H9 (cell line): ENCODE data around the gene ACOT6. TPM values are rescaled to one million over a fixed set of nuclear protein-coding genes. Genes with fewer than 3 reads are reported as not detected.

Experiments
- DNase-seq: peaks from one replicate; pipeline ENCODE4 v3.0.0-alpha.2; 2017
- H2AFZ ChIP-seq: one replicate; pipeline ENCODE4 v1.6.1; 2013; ENCODE audit warnings: mild to moderate bottlenecking, low read length, control low read depth, moderate library complexity
- H2AK5ac ChIP-seq: 2 replicates; pipeline ENCODE4 v1.6.1; 2013; ENCODE audit warnings: low read length, control low read depth, mixed read lengths; ENCODE audit not compliant: insufficient read length
- H2BK120ac ChIP-seq: one replicate; pipeline ENCODE4 v1.6.1; 2013; ENCODE audit warnings: low read depth, mild to moderate bottlenecking, low read length, control low read depth, inconsistent platforms; ENCODE audit not compliant: poor library complexity, severe bottlenecking
- H2BK12ac ChIP-seq: 2 replicates; pipeline ENCODE4 v1.6.1; 2013; ENCODE audit warnings: low read length, control low read depth, mixed read lengths, low read depth; ENCODE audit not compliant: insufficient read length
- H2BK15ac ChIP-seq: 2 replicates; pipeline ENCODE4 v1.6.1; 2013; ENCODE audit warnings: low read depth, low read length, control low read depth
- H2BK20ac ChIP-seq: one replicate; pipeline ENCODE4 v1.6.1; 2013; ENCODE audit warnings: low read depth, mild to moderate bottlenecking, low read length, control low read depth, inconsistent platforms; ENCODE audit not compliant: poor library complexity, severe bottlenecking
- H2BK5ac ChIP-seq: 2 replicates; pipeline ENCODE4 v1.6.1; 2013; ENCODE audit warnings: low read length, control low read depth, mixed read lengths; ENCODE audit not compliant: insufficient read length
- H3K14ac ChIP-seq: 2 replicates; pipeline ENCODE4 v1.6.1; 2013; ENCODE audit warnings: low read length, control low read depth; ENCODE audit not compliant: insufficient read depth
- H3K18ac ChIP-seq: 2 replicates; pipeline ENCODE4 v1.6.1; 2013; ENCODE audit warnings: low read depth, mild to moderate bottlenecking, mixed read lengths, low read length, control low read depth; ENCODE audit not compliant: insufficient read length
- H3K23ac ChIP-seq: 2 replicates; pipeline ENCODE4 v1.6.1; 2013; ENCODE audit warnings: low read length, control low read depth, mixed read lengths, low read depth; ENCODE audit not compliant: insufficient read length
- H3K23me2 ChIP-seq: 2 replicates; pipeline ENCODE4 v1.6.1; 2013; ENCODE audit warnings: low read depth, mild to moderate bottlenecking, mixed read lengths, low read length, control low read depth; ENCODE audit not compliant: insufficient read length, poor library complexity, severe bottlenecking
- H3K27ac ChIP-seq: 2 replicates; pipeline ENCODE4 v1.5.1; 2013; ENCODE audit warnings: low read length, control low read depth, mixed read lengths, low read depth; ENCODE audit not compliant: insufficient read length
- H3K27me3 ChIP-seq: 2 replicates; pipeline ENCODE4 v1.6.1; 2013; ENCODE audit warnings: low read length, control low read depth, inconsistent platforms; ENCODE audit not compliant: insufficient read depth
- H3K4ac ChIP-seq: 2 replicates; pipeline ENCODE4 v1.6.1; 2013; ENCODE audit warnings: low read depth, mild to moderate bottlenecking, control low read depth, inconsistent platforms, low read length, moderate library complexity
- H3K4me1 ChIP-seq: 2 replicates; pipeline ENCODE4 v1.6.1; 2013; ENCODE audit warnings: low read length, control low read depth, inconsistent platforms; ENCODE audit not compliant: insufficient read depth
- H3K4me2 ChIP-seq: 2 replicates; pipeline ENCODE4 v1.6.1; 2013; ENCODE audit warnings: low read length, control low read depth, mixed read lengths; ENCODE audit not compliant: insufficient read length, insufficient read depth
- H3K56ac ChIP-seq: 2 replicates; pipeline ENCODE4 v1.6.1; 2013; ENCODE audit warnings: low read depth, mild to moderate bottlenecking, mixed read lengths, low read length, control low read depth; ENCODE audit not compliant: insufficient read length
- H3K79me1 ChIP-seq: 2 replicates; pipeline ENCODE4 v1.6.1; 2013; ENCODE audit warnings: low read depth, mild to moderate bottlenecking, moderate library complexity, low read length, control low read depth, inconsistent platforms; ENCODE audit not compliant: insufficient read depth, poor library complexity, severe bottlenecking
- H3K79me2 ChIP-seq: 2 replicates; pipeline ENCODE4 v1.6.1; 2013; ENCODE audit warnings: low read length, control low read depth, inconsistent platforms; ENCODE audit not compliant: insufficient read depth
- H3K9ac ChIP-seq: 2 replicates; pipeline ENCODE4 v1.6.1; 2013; ENCODE audit warnings: low read length, control low read depth, mixed read lengths; ENCODE audit not compliant: insufficient read length; ENCODE audit errors: extremely low read depth
- H3K9me3 ChIP-seq: one replicate; pipeline ENCODE4 v1.6.1; 2013; ENCODE audit warnings: low read depth, low read length, inconsistent platforms; ENCODE audit not compliant: control insufficient read depth
- H3T11ph ChIP-seq: one replicate; pipeline ENCODE4 v1.6.1; 2013; ENCODE audit warnings: mild to moderate bottlenecking, low read length, control low read depth, inconsistent platforms
- H4K20me1 ChIP-seq: one replicate; pipeline ENCODE4 v1.6.1; 2013; ENCODE audit not compliant: control insufficient read depth, insufficient read length, insufficient read depth
- H4K5ac ChIP-seq: 2 replicates; pipeline ENCODE4 v1.6.1; 2013; ENCODE audit warnings: low read depth, mild to moderate bottlenecking, mixed read lengths, low read length, control low read depth; ENCODE audit not compliant: insufficient read length
- H4K8ac ChIP-seq: replicated peaks from 2 replicates; pipeline ENCODE4 v1.6.1; 2013; ENCODE audit warnings: low read length, control low read depth, mixed read lengths, low read depth; ENCODE audit not compliant: insufficient read length
- H4K91ac ChIP-seq: 2 replicates; pipeline ENCODE4 v1.6.1; 2013; ENCODE audit warnings: low read depth, mild to moderate bottlenecking, moderate library complexity, mixed read lengths, low read length, control low read depth; ENCODE audit not compliant: insufficient read length
- H3K27ac Mint-ChIP-seq, 3 experiments: 2 replicates in 2 of 3; 3 replicates in 1 of 3; pipeline ENCODE4 v1.8.0; 2020 to 2021; ENCODE audit warnings: mixed read lengths in 3 of 3, mild to moderate bottlenecking in 1 of 3, moderate library complexity in 1 of 3
- H3K27me3 Mint-ChIP-seq: 2 replicates; pipeline ENCODE4 v1.8.0; 2021; ENCODE audit warnings: low read depth, mild to moderate bottlenecking, moderate library complexity, mixed read lengths
- H3K36me3 Mint-ChIP-seq, 3 experiments: 2 replicates in 2 of 3; 3 replicates in 1 of 3; pipeline ENCODE4 v1.8.0; 2020 to 2021; ENCODE audit warnings: low read depth in 3 of 3, mixed read lengths in 3 of 3; ENCODE audit not compliant: insufficient read depth in 1 of 3
- H3K4me1 Mint-ChIP-seq, 2 experiments: 2 replicates each; pipeline ENCODE4 v1.8.0; 2020; ENCODE audit warnings: mixed read lengths in 2 of 2
- H3K4me3 Mint-ChIP-seq, 2 experiments: 2 replicates in 1 of 2; 3 replicates in 1 of 2; pipeline ENCODE4 v1.8.0; 2020 to 2021; ENCODE audit warnings: mild to moderate bottlenecking in 2 of 2, mixed read lengths in 2 of 2, moderate library complexity in 1 of 2
- H3K9me3 Mint-ChIP-seq, 2 experiments: 2 replicates in 1 of 2; 3 replicates in 1 of 2; pipeline ENCODE4 v1.8.0; 2020; ENCODE audit warnings: mild to moderate bottlenecking in 2 of 2, mixed read lengths in 2 of 2, moderate library complexity in 1 of 2
- WGBS: extraction: QIAGEN DNeasy Blood & Tissue Kit; methylation state at CpG from one replicate; pipeline ENCODE4 v1.1.7; 2013; ENCODE audit warnings: missing lambda C conversion rate, low lambda C conversion rate, mixed read lengths; ENCODE audit not compliant: insufficient read length; ENCODE audit errors: extremely low coverage; 5-methylcytosine and 5-hydroxymethylcytosine counted together
- total RNA-seq: library from RNA; stranded (reverse); gene quantifications from 2 replicates; pipeline ENCODE4 v1.2.1, GENCODE V29; 2021
- TF ChIP-seq, protein P1 (sequence below): fragments of 200-600 bp; sonication (generic); conservative IDR thresholded peaks from 3 replicates; pipeline ENCODE4 v1.8.0; 2021; ENCODE audit warnings: antibody characterized with exemption, mild to moderate bottlenecking

ACOT6 gene
- total RNA-seq, 1 experiment from 2014 or later = not detected

GRCh38 chr14:73666583-73666982, 54.3 kb downstream of the ACOT6 start:
- Histone ChIP-seq H3K79me1 (no peaks in the 10 kb centered on the region), H3K4me2 (no peak overlapping the region), H4K20me1 (no peaks in the 10 kb centered on the region), H3T11ph (no peak overlapping the region), H2BK120ac (no peak overlapping the region), H3K79me2 (no peaks in the 10 kb centered on the region), H3K9ac (no peak overlapping the region), H2BK5ac (no peak overlapping the region), H3K4ac (no peak overlapping the region), H4K91ac (no peak overlapping the region), H2BK12ac (no peak overlapping the region), H3K23ac (no peak overlapping the region), H3K18ac (no peak overlapping the region), H3K9me3 (no peaks in the 10 kb centered on the region), H2AK5ac (no peak overlapping the region), H2AFZ (no peak overlapping the region), H3K4me1 (no peaks in the 10 kb centered on the region), H3K23me2 (no peaks in the 10 kb centered on the region), H3K56ac (no peak overlapping the region), H3K27ac (no peak overlapping the region), H2BK20ac (no peak overlapping the region), H4K8ac (no peak overlapping the region), H3K27me3 (no peaks in the 10 kb centered on the region), H4K5ac (no peak overlapping the region), H2BK15ac (no peak overlapping the region), H3K14ac (no peak overlapping the region)
- no peaks in the 10 kb centered on the region for H3K27me3 Mint-ChIP-seq
- H3K36me3 Mint-ChIP-seq = peaks cover 7 to 11% (median 8%) of the 10 kb centered on the region in 3 experiments
- DNase-seq = no peak
- no peak overlapping the region for H3K4me3 Mint-ChIP-seq
- peak overlapping the region in 2 of 3 experiments; percentile 1 to 32; a peak in 1 of 7 replicates for H3K27ac Mint-ChIP-seq
- TF ChIP-seq, protein P1, sequence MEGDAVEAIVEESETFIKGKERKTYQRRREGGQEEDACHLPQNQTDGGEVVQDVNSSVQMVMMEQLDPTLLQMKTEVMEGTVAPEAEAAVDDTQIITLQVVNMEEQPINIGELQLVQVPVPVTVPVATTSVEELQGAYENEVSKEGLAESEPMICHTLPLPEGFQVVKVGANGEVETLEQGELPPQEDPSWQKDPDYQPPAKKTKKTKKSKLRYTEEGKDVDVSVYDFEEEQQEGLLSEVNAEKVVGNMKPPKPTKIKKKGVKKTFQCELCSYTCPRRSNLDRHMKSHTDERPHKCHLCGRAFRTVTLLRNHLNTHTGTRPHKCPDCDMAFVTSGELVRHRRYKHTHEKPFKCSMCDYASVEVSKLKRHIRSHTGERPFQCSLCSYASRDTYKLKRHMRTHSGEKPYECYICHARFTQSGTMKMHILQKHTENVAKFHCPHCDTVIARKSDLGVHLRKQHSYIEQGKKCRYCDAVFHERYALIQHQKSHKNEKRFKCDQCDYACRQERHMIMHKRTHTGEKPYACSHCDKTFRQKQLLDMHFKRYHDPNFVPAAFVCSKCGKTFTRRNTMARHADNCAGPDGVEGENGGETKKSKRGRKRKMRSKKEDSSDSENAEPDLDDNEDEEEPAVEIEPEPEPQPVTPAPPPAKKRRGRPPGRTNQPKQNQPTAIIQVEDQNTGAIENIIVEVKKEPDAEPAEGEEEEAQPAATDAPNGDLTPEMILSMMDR = no peak
- WGBS = no CpG with 5 or more reads among the region's 5 CpGs
- peaks cover 0 to 5% of the 10 kb centered on the region in 2 experiments; a peak in 2 of 4 replicates for H3K4me1 Mint-ChIP-seq
- peaks cover 0 to 3% of the 10 kb centered on the region in 2 experiments; a peak in 1 of 5 replicates for H3K9me3 Mint-ChIP-seq
